Panc1 (cell line): ENCODE results near the gene TPRX1. TPM values are rescaled to one million over a fixed set of nuclear protein-coding genes. Genes with fewer than 3 reads are reported as not detected.
A peak's percentile ranks its signal among the peaks of the same experiment; 100 is the strongest.
"Not testable (repeated sequence)": the region's sequence is repeated elsewhere in the genome, so short reads cannot be mapped to it uniquely, and the experiment has no call there.

Experiments used
- ATAC-seq: fragments of 200-7000 bp; cut with Tn5 transposase; 2 replicates; pipeline ENCODE4 v1.9.1; 2020; ENCODE audit warnings: mild to moderate bottlenecking, moderate library complexity
- Bru-seq: library from RNA; stranded (reverse); fragments of 400-500 nt; gene quantifications from one replicate; lab custom pipeline; 2021; lab: Mats Ljungman, UMichigan
- BruChase-seq, 2 experiments: library from RNA; stranded (reverse); fragments of 400-500 nt; gene quantifications; one replicate each; lab custom pipeline; 2021; lab: Mats Ljungman, UMichigan
- BruUV-seq: library from RNA; stranded (reverse); fragments of 400-500 nt; replicated peaks from 2 replicates; lab custom pipeline; 2021; lab: Mats Ljungman, UMichigan
- CTCF ChIA-PET: fragments of 300-600 bp; sonication (Branson Sonifier 250); formaldehyde crosslinking; loops from one replicate; lab custom pipeline; 2022; ENCODE audit warnings: antibody characterized with exemption; lab: Charles Lee
- POLR2A ChIA-PET: fragments of 300-600 bp; sonication (Branson Sonifier 250); formaldehyde crosslinking; loops from one replicate; lab custom pipeline; 2022; ENCODE audit warnings: antibody characterized with exemption; lab: Charles Lee
- DNase-seq: peaks from one replicate; pipeline ENCODE4 v3.0.0-alpha.2; 2010; ENCODE audit warnings: low read depth, low spot score
- H3K27ac ChIP-seq: 2 replicates; pipeline ENCODE4 v1.5.1; 2011; ENCODE audit warnings: mild to moderate bottlenecking, low read length, inconsistent platforms
- H3K27me3 ChIP-seq: fragments of 200-500 bp; sonication (Bioruptor generic); 2 replicates; pipeline ENCODE4 v1.6.0; 2014; ENCODE audit warnings: low read length, inconsistent platforms; ENCODE audit not compliant: control insufficient read depth, insufficient read depth
- H3K36me3 ChIP-seq: fragments of 200-500 bp; sonication (Bioruptor generic); 2 replicates; pipeline ENCODE4 v1.5.1; 2014; ENCODE audit warnings: inconsistent platforms, mild to moderate bottlenecking, low read length, moderate library complexity; ENCODE audit not compliant: control insufficient read depth, insufficient read depth
- H3K4me1 ChIP-seq: 2 replicates; pipeline ENCODE4 v1.5.1; 2011; ENCODE audit warnings: inconsistent platforms, mild to moderate bottlenecking, low read length, moderate library complexity; ENCODE audit not compliant: control insufficient read depth, insufficient read depth
- H3K4me3 ChIP-seq, 2 experiments: 2 replicates each; pipeline ENCODE4 v1.5.1; 2011 to 2012; ENCODE audit warnings: low read depth in 2 of 2, low read length in 2 of 2, mild to moderate bottlenecking in 2 of 2, inconsistent platforms in 1 of 2, moderate library complexity in 1 of 2
- H3K9me3 ChIP-seq: fragments of 200-500 bp; sonication (Bioruptor generic); 2 replicates; pipeline ENCODE4 v1.5.1; 2014; ENCODE audit warnings: low read depth, mild to moderate bottlenecking, inconsistent platforms, low read length, moderate library complexity; ENCODE audit not compliant: control insufficient read depth, insufficient read depth
- CTCF ChIP-seq: fragments of 450-650 bp; IDR thresholded peaks from 2 replicates; pipeline ENCODE4 v1.5.1; 2017; ENCODE audit warnings: mild to moderate bottlenecking
- POLR2AphosphoS5 ChIP-seq: IDR thresholded peaks from 2 replicates; pipeline ENCODE4 v1.6.1; 2012; ENCODE audit warnings: mild to moderate bottlenecking, low read depth, low read length, moderate library complexity
- REST ChIP-seq, 2 experiments: IDR thresholded peaks; 2 replicates each; pipeline ENCODE4 v1.6.1; 2011 to 2012; ENCODE audit warnings: low read depth in 2 of 2, control low read depth in 1 of 2, low read length in 1 of 2, mild to moderate bottlenecking in 1 of 2, moderate library complexity in 1 of 2; ENCODE audit not compliant: insufficient read depth in 1 of 2
- SIN3A ChIP-seq: IDR thresholded peaks from 2 replicates; pipeline ENCODE4 v1.6.1; 2012; ENCODE audit warnings: low read depth, mild to moderate bottlenecking, low read length, moderate library complexity, borderline replicate concordance; ENCODE audit not compliant: insufficient read depth
- TCF7L2 ChIP-seq: IDR thresholded peaks from 2 replicates; pipeline ENCODE4 v1.6.1; 2011; ENCODE audit warnings: mild to moderate bottlenecking, low read depth, low read length, inconsistent platforms
- in situ Hi-C: cut with HindIII; loops from 2 replicates; pipeline ENCODE4 v1.10.0; 2016; ENCODE audit warnings: low sequenced_read_pairs, low pct_unique_long_range_greater_than_20kb
- intact Hi-C: fragments of 100-400 bp; cut with micrococcal nuclease; formaldehyde crosslinking; loops from one replicate; pipeline ENCODE4 v1.10.0; 2022; ENCODE audit not compliant: unreplicated experiment
- long read RNA-seq: library from polyadenylated mRNA; unstranded; transcript quantifications from one replicate; pipeline ENCODE4 v2.0.0, GENCODE V29; 2021; ENCODE audit not compliant: unreplicated experiment
- polyA plus RNA-seq: library from polyadenylated mRNA; unstranded; fragments of >200 nt; gene quantifications from one replicate; pipeline ENCODE4 v1.2.1, GENCODE V29; 2012; ENCODE audit warnings: missing spikeins; ENCODE audit not compliant: insufficient read length
- total RNA-seq: library from RNA; stranded (reverse); gene quantifications from one replicate; pipeline ENCODE4 v1.2.1, GENCODE V29; 2021; ENCODE audit not compliant: unreplicated experiment

The TPRX1 gene
- total RNA-seq: not detected
- not detected for polyA plus RNA-seq
- not detected for Bru-seq, nascent RNA
- BruChase-seq, experiment 1, labeled RNA remaining after a 2-hour chase: not detected
- not detected for BruChase-seq, experiment 2, labeled RNA remaining after a 6-hour chase
- long read RNA-seq: 0 reads

- H3K4me1 ChIP-seq, intact Hi-C loops, ATAC-seq, H3K27me3 ChIP-seq, in situ Hi-C loops, DNase-seq, CTCF ChIA-PET, H3K36me3 ChIP-seq, H3K9me3 ChIP-seq, H3K4me3 ChIP-seq, POLR2A ChIA-PET, H3K27ac ChIP-seq, BruUV-seq: not testable (repeated sequence)
Measured at GRCh38 chr19:47804451-47804850, at the start of gene TPRX1. TSS of gene TPRX1 (minus strand) at chr19:47804551. CDS start at chr19:47804539, 12 bp downstream.

- Histone ChIP-seq H3K27me3 (no peaks in the 10 kb centered on the region), H3K4me1 (peaks cover 7% of the 10 kb centered on the region; the same call in 1 of the 2 replicates), H3K4me3 (no peak overlapping the region), H3K27ac (no peak overlapping the region), H3K9me3 (no peaks in the 10 kb centered on the region), H3K36me3 (no peaks in the 10 kb centered on the region)
- ChIA-PET CTCF (no interaction called here), POLR2A (no interaction called here)
- ATAC-seq (no peak), DNase-seq (no peak)
- intact Hi-C loops (no loop called here), in situ Hi-C loops (no loop called here)
- no peak for TF ChIP-seq TCF7L2
- TF ChIP-seq CTCF: no peak
- TF ChIP-seq POLR2AphosphoS5: no peak
- TF ChIP-seq REST (IDR thresholded peaks at IDR 0.05; ENCODE audit: insufficient read depth in 1 of 2, low read depth in 2 of 2, low read length in 1 of 2): no peak
- no TSS peak for BruUV-seq
Measured at GRCh38 chr19:47853003-47853402, 48.7 kb upstream of the TPRX1 start.

- Histone ChIP-seq H3K27me3 (no peaks in the 10 kb centered on the region), H3K4me1 (peaks cover 7% of the 10 kb centered on the region; the same call in 1 of the 2 replicates), H3K36me3 (no peaks in the 10 kb centered on the region), H3K27ac (no peak overlapping the region), H3K4me3 (peak overlapping the region; percentile 25 to 39), H3K9me3 (no peaks in the 10 kb centered on the region)
- TF ChIP-seq SIN3A (no peak), CTCF (peak; percentile 84)
- CTCF ChIA-PET: interaction anchor here (0.6 kb wide), 1 partner anchor 32 kb away, joined by 3 read pairs; no protein-coding TSS in a partner anchor
- BruUV-seq: no TSS peak
- POLR2A ChIA-PET: no interaction called here
- in situ Hi-C loops: no loop called here
- DNase-seq: no peak
- no peak for ATAC-seq
- intact Hi-C loops: no loop called here
Measured at GRCh38 chr19:47848823-47849473, 44.6 kb upstream of the TPRX1 start.
